ENCODE results near the gene CEP170B. TPM values are rescaled to one million over a fixed set of nuclear protein-coding genes. Genes with fewer than 3 reads are reported as not detected.
"Not testable (repeated sequence)": the region's sequence is repeated elsewhere in the genome, so short reads cannot be mapped to it uniquely, and the experiment has no call there.

The CEP170B gene
- total and polyA plus RNA-seq, 2 of the 8 experiments (the other 6 are each of a cell fraction or from before 2014, with no cell fraction given) = 9.1 to 33.8 TPM

DNA sequence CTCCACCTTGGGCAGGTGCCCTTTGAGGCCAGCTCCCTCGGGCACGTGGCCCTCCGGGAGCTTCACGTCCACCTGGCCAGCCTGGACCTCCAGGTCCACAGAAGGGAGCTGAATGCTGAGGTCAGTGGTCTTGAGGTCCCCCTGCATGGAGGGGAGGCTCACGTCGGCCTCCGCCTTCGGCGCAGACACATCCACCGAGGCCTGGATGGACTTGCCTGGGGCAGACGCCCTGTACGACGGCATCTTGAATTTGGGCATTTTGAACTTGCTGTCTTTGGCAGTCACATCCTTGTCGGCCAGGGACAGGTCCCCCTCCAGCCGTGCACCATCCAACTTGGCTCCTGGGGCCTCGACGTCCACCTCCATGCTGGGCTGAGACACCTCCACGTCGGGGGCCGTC, 80.2 kb downstream of the CEP170B start:
- H3K27ac ChIP-seq (ENCODE audit: low read depth, low read length); H3K18ac ChIP-seq (ENCODE audit: extremely low read depth, low read length); H2BK5ac ChIP-seq (ENCODE audit: low read depth, low read length); H4K91ac ChIP-seq (replicated peaks; ENCODE audit: insufficient read length, low read length); H4K8ac ChIP-seq (ENCODE audit: extremely low read depth, insufficient read depth, low read length); H3K4me1 ChIP-seq (replicated peaks in 1 of 4; ENCODE audit: control insufficient read depth in 3 of 4, insufficient read depth in 4 of 4, low read length in 3 of 4); H2AK5ac ChIP-seq (ENCODE audit: low read depth, low read length); H2BK20ac ChIP-seq (ENCODE audit: low read length); H2BK120ac ChIP-seq (replicated peaks; ENCODE audit: low read depth, low read length); H3K4me3 ChIP-seq (ENCODE audit: extremely low read depth in 1 of 4, insufficient read depth in 2 of 4, low read depth in 3 of 4, low read length in 4 of 4); DNase-seq (ENCODE audit: low read depth in 1 of 2, low spot score in 2 of 2); H3K23ac ChIP-seq (ENCODE audit: insufficient read length); H3K36me3 ChIP-seq (ENCODE audit: control insufficient read depth in 2 of 4, insufficient read depth in 4 of 4, low read length in 3 of 4); POLR2A ChIA-PET (ENCODE audit: partially characterized antibody); H4K20me1 ChIP-seq (replicated peaks in 1 of 2; ENCODE audit: control insufficient read depth in 1 of 2, insufficient read depth in 2 of 2, low read length in 2 of 2); H4K5ac ChIP-seq (ENCODE audit: insufficient read length, low read depth, low read length); H2BK12ac ChIP-seq (ENCODE audit: low read depth, low read length); H3K79me2 ChIP-seq (ENCODE audit: control insufficient read depth in 1 of 2, insufficient read depth in 2 of 2, low read length in 2 of 2); H3K4me2 ChIP-seq (ENCODE audit: insufficient read depth in 1 of 2, low read depth in 2 of 2, low read length in 2 of 2); H3K79me1 ChIP-seq (ENCODE audit: low read depth, low read length); H3K27me3 ChIP-seq (replicated peaks in 1 of 4; ENCODE audit: control insufficient read depth in 3 of 4, extremely low read depth in 1 of 4, insufficient read depth in 3 of 4, low read length in 3 of 4); H3K4ac ChIP-seq (replicated peaks; ENCODE audit: insufficient read length, low read depth, low read length); FAIRE-seq; H3K9ac ChIP-seq (replicated peaks in 1 of 4; ENCODE audit: extremely low read depth in 1 of 4, low read depth in 3 of 4, low read length in 3 of 4); H3K23me2 ChIP-seq (ENCODE audit: low read depth, low read length); H3K56ac ChIP-seq (replicated peaks; ENCODE audit: insufficient read length, low read depth, low read length); H3K14ac ChIP-seq (ENCODE audit: insufficient read length); H2BK15ac ChIP-seq (ENCODE audit: low read length); H2AFZ ChIP-seq (ENCODE audit: low read length): not testable (repeated sequence)
- 85% methylated on average over 17 of the region's 20 CpGs; no CpG with 5 or more reads in 1 of the 2 experiments for WGBS, 2 experiments (ENCODE audit: extremely low coverage in 1 of 2, insufficient coverage in 1 of 2, insufficient read length in 1 of 2, insufficient replicate concordance in 2 of 2, low coverage in 1 of 2, low lambda C conversion rate in 2 of 2, missing lambda C conversion rate in 1 of 2)
- CTCF ChIA-PET (ENCODE audit: partially characterized antibody) = interaction anchor here (0.6 kb wide), 1 partner anchor 89 kb away, joined by 3 read pairs; no protein-coding TSS in a partner anchor
- H3K9me3 ChIP-seq (ENCODE audit: insufficient read depth in 2 of 2, low read depth in 1 of 2, low read length in 1 of 2) = peaks cover 0 to 71% of the 10 kb centered on the region in 2 experiments; a peak in 1 of 4 replicates

Other genes starting within 250 kb of the CEP170B start
- gene INF2, start 175.7 kb upstream of the CEP170B start, total RNA-seq (2021; fragmentation: NEBNext Ultra II Directional; extraction: Animal tissue kit (Norgen Biotek cat#: 25700)) = 54.0 and 59.5 TPM in 2 replicates
- gene INF2, start 175.7 kb upstream of the CEP170B start, polyA plus RNA-seq (2011; rRNA removed) = 29.1 and 42.3 TPM in 2 replicates
- gene ADSS1, start 141.0 kb upstream of the CEP170B start, total RNA-seq (2021; fragmentation: NEBNext Ultra II Directional; extraction: Animal tissue kit (Norgen Biotek cat#: 25700)) = 7.9 and 8.9 TPM in 2 replicates
- 7.1 and 9.4 TPM in 2 replicates for gene ADSS1, start 141.0 kb upstream of the CEP170B start, polyA plus RNA-seq (2011; rRNA removed)
- gene SIVA1, start 112.1 kb upstream of the CEP170B start, total RNA-seq (2021; fragmentation: NEBNext Ultra II Directional; extraction: Animal tissue kit (Norgen Biotek cat#: 25700)) = 123 and 135 TPM in 2 replicates
- 517 and 589 TPM in 2 replicates for gene SIVA1, start 112.1 kb upstream of the CEP170B start, polyA plus RNA-seq (2011; rRNA removed)
- gene AKT1, start 69.5 kb upstream of the CEP170B start, total RNA-seq (2021; fragmentation: NEBNext Ultra II Directional; extraction: Animal tissue kit (Norgen Biotek cat#: 25700)) = 62.1 and 71.5 TPM in 2 replicates
- gene AKT1, start 69.5 kb upstream of the CEP170B start, polyA plus RNA-seq (2011; rRNA removed) = 68.1 and 89.8 TPM in 2 replicates
- gene ZBTB42, start 64.2 kb upstream of the CEP170B start, total RNA-seq (2021; fragmentation: NEBNext Ultra II Directional; extraction: Animal tissue kit (Norgen Biotek cat#: 25700)) = 2.8 and 2.9 TPM in 2 replicates
- gene ZBTB42, start 64.2 kb upstream of the CEP170B start, polyA plus RNA-seq (2011; rRNA removed) = 3.1 and 3.7 TPM in 2 replicates
- gene PLD4, start 59.6 kb downstream of the CEP170B start, total RNA-seq (2021; fragmentation: NEBNext Ultra II Directional; extraction: Animal tissue kit (Norgen Biotek cat#: 25700)) = 0.04 TPM in 1 of 2 replicates, not detected in the other
- gene PLD4, start 59.6 kb downstream of the CEP170B start, polyA plus RNA-seq (2011; rRNA removed) = 0.05 and 0.06 TPM in 2 replicates
- gene AHNAK2, start 113.1 kb downstream of the CEP170B start, total RNA-seq (2021; fragmentation: NEBNext Ultra II Directional; extraction: Animal tissue kit (Norgen Biotek cat#: 25700)) = 1.5 and 2.0 TPM in 2 replicates
- 0.64 and 0.95 TPM in 2 replicates for gene AHNAK2, start 113.1 kb downstream of the CEP170B start, polyA plus RNA-seq (2011; rRNA removed)
- gene CLBA1, start 120.5 kb downstream of the CEP170B start, total RNA-seq (2021; fragmentation: NEBNext Ultra II Directional; extraction: Animal tissue kit (Norgen Biotek cat#: 25700)) = 2.1 and 2.4 TPM in 2 replicates
- 1.6 and 2.3 TPM in 2 replicates for gene CLBA1, start 120.5 kb downstream of the CEP170B start, polyA plus RNA-seq (2011; rRNA removed)
- 48.6 and 49.9 TPM in 2 replicates for gene CDCA4, start 155.8 kb downstream of the CEP170B start, total RNA-seq (2021; fragmentation: NEBNext Ultra II Directional; extraction: Animal tissue kit (Norgen Biotek cat#: 25700))
- gene CDCA4, start 155.8 kb downstream of the CEP170B start, polyA plus RNA-seq (2011; rRNA removed) = 62.4 and 80.6 TPM in 2 replicates
- gene GPR132, start 200.2 kb downstream of the CEP170B start, total RNA-seq (2021; fragmentation: NEBNext Ultra II Directional; extraction: Animal tissue kit (Norgen Biotek cat#: 25700)) = not detected in 2 replicates
- 0.11 and 0.28 TPM in 2 replicates for gene GPR132, start 200.2 kb downstream of the CEP170B start, polyA plus RNA-seq (2011; rRNA removed)

Measured in H1 (cell line).